Fibroblast of villous mesenchyme (primary cell): ENCODE data around the gene RPL6. TPM values are rescaled to one million over a fixed set of nuclear protein-coding genes. Genes with fewer than 3 reads are reported as not detected.
A peak's percentile ranks its signal among the peaks of the same experiment; 100 is the strongest.
"Not testable (repeated sequence)": the region's sequence is repeated elsewhere in the genome, so short reads cannot be mapped to it uniquely, and the experiment has no call there.

Experiments used
- DNase-seq: peaks from one replicate; pipeline ENCODE4 v3.0.0-alpha.2; 2010; ENCODE audit warnings: low read depth
- H3K4me3 ChIP-seq: 2 replicates; pipeline ENCODE4 v1.5.1; 2011; ENCODE audit warnings: low read depth, mild to moderate bottlenecking, low read length
- total RNA-seq: library from RNA; depleted of rRNA; stranded (reverse); fragments of >200 nt; gene quantifications from 2 replicates; pipeline ENCODE4 v1.2.3, GENCODE V29; 2012
- TF ChIP-seq, protein P1 (sequence below): IDR thresholded peaks from 2 replicates; pipeline ENCODE4 v1.5.1; 2012; ENCODE audit warnings: low read depth, mild to moderate bottlenecking, low read length; ENCODE audit not compliant: insufficient read depth

The RPL6 gene
- total RNA-seq, 1 donor = 1,035 TPM

GRCh38 chr12:112419297-112420133 is 10.1 kb upstream of the RPL6 start:
- peak; percentile 87 for DNase-seq
- peak overlapping the region; percentile 95 for H3K4me3 ChIP-seq

GRCh38 chr12:112418608-112419296 is 9.3 kb upstream of the RPL6 start, which contains the start of gene PTPN11:
TSS of gene PTPN11 (plus strand) at chr12:112418947. CDS start at chr12:112419112, 165 bp downstream.
- peak; percentile 86 for DNase-seq
- H3K4me3 ChIP-seq = peak within 1 kb of the TSS; percentile 95
- TF ChIP-seq, protein P1, sequence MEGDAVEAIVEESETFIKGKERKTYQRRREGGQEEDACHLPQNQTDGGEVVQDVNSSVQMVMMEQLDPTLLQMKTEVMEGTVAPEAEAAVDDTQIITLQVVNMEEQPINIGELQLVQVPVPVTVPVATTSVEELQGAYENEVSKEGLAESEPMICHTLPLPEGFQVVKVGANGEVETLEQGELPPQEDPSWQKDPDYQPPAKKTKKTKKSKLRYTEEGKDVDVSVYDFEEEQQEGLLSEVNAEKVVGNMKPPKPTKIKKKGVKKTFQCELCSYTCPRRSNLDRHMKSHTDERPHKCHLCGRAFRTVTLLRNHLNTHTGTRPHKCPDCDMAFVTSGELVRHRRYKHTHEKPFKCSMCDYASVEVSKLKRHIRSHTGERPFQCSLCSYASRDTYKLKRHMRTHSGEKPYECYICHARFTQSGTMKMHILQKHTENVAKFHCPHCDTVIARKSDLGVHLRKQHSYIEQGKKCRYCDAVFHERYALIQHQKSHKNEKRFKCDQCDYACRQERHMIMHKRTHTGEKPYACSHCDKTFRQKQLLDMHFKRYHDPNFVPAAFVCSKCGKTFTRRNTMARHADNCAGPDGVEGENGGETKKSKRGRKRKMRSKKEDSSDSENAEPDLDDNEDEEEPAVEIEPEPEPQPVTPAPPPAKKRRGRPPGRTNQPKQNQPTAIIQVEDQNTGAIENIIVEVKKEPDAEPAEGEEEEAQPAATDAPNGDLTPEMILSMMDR = peak; percentile 46

More at GRCh38 chr12:112419297-112420133, 10.1 kb upstream of the RPL6 start:
- TF ChIP-seq, protein P1 = no peak

DNA sequence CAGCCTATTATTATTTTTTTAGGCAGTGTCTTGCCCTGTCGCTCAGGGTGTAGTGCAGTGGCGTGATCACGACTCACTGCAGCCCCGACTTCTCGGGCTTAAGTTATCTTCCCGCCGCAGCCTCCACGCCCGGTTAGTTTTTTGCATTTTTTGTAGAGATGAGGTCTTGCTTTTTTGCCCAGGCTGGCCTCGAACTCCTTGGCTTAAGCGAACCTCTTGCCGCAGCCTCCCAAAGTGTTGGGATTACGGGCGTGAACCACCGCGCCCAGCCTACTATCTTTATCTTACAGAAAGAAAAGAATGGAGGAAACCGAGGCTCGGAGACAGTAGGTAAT is 8.8 kb upstream of the RPL6 start:
- TF ChIP-seq, protein P1 = no peak
- peak overlapping the region; percentile 95 for H3K4me3 ChIP-seq
- DNase-seq = no peak

- H3K4me3 ChIP-seq, DNase-seq: not testable (repeated sequence)
Observed at GRCh38 chr12:112415457-112415856, 6.1 kb upstream of the RPL6 start.

GRCh38 chr12:112413855-112414625 is 4.6 kb upstream of the RPL6 start:
- H3K4me3 ChIP-seq = no peak overlapping the region
- TF ChIP-seq, protein P1 = no peak
- DNase-seq = no peak

GRCh38 chr12:112409906-112410244 is 470 bp upstream of the RPL6 start:
- TF ChIP-seq, protein P1 = no peak
- no peak overlapping the region for H3K4me3 ChIP-seq
- no peak for DNase-seq

GRCh38 chr12:112408621-112409020 is 784 bp downstream of the RPL6 start:
- TF ChIP-seq, protein P1 = no peak
- DNase-seq = no peak

GRCh38 chr12:112407683-112408082 is 1.7 kb downstream of the RPL6 start:
- H3K4me3 ChIP-seq = peak overlapping the region; percentile 75
- not testable (repeated sequence) for DNase-seq

More at GRCh38 chr12:112408621-112409020, 784 bp downstream of the RPL6 start:
- peak overlapping the region; percentile 75 for H3K4me3 ChIP-seq
